IPS-NIHi11 (cell line): Measurements from ENCODE around the gene VRK2.
"Not testable (repeated sequence)": the region's sequence is repeated elsewhere in the genome, so short reads cannot be mapped to it uniquely, and the experiment has no call there.

ENCODE experiments used
- DNase-seq: peaks from one replicate; pipeline ENCODE4 v3.0.0; 2012; ENCODE audit warnings: mixed read lengths, low spot score

VRK2 gene

GRCh38 chr2:58055033-58055786, 8.6 kb downstream of the VRK2 start:
- DNase-seq, result no peak

GRCh38 chr2:58056192-58056916, 9.7 kb downstream of the VRK2 start:
- no peak for DNase-seq

GRCh38 chr2:58057707-58058530, 11.3 kb downstream of the VRK2 start:
- no peak for DNase-seq

GRCh38 chr2:58063641-58064040, 17.0 kb downstream of the VRK2 start:
- DNase-seq, result no peak

GRCh38 chr2:58064086-58064485, 17.5 kb downstream of the VRK2 start:
- no peak for DNase-seq

- DNase-seq, result no peak
These were observed 18.6 kb downstream of the VRK2 start for GRCh38 chr2:58065248-58065647.

- DNase-seq, result no peak
These were observed 20.4 kb downstream of the VRK2 start for GRCh38 chr2:58067001-58067400.

GRCh38 chr2:58070765-58071164, 24.2 kb downstream of the VRK2 start:
- DNase-seq, result no peak

- DNase-seq, result no peak
These were observed 25.5 kb downstream of the VRK2 start for GRCh38 chr2:58072102-58072501.

- no peak for DNase-seq
These were observed 26.4 kb downstream of the VRK2 start for GRCh38 chr2:58073008-58073407.

- no peak for DNase-seq
These were observed 27.1 kb downstream of the VRK2 start for GRCh38 chr2:58073751-58074150.

GRCh38 chr2:58081000-58081399, 34.4 kb downstream of the VRK2 start:
- no peak for DNase-seq

- no peak for DNase-seq
These were observed 42.5 kb downstream of the VRK2 start for GRCh38 chr2:58089081-58089480.

- not testable (repeated sequence) for DNase-seq
These were observed 46.2 kb downstream of the VRK2 start for GRCh38 chr2:58092772-58093171.

- no peak for DNase-seq
These were observed 50.4 kb downstream of the VRK2 start for GRCh38 chr2:58097025-58097424.

- DNase-seq, result no peak
These were observed 51.9 kb downstream of the VRK2 start for GRCh38 chr2:58098254-58099095.

GRCh38 chr2:58099096-58099769, 52.6 kb downstream of the VRK2 start:
- DNase-seq, result no peak

- DNase-seq, result no peak
These were observed 54.9 kb downstream of the VRK2 start for GRCh38 chr2:58101500-58101899.

GRCh38 chr2:58106896-58107295, 60.3 kb downstream of the VRK2 start:
- no peak for DNase-seq

- DNase-seq, result no peak
These were observed 61.5 kb downstream of the VRK2 start for GRCh38 chr2:58107803-58108710.
